Body of pancreas (tissue), 4 donors: Measurements from ENCODE around the gene RNF14.

Experiments used
- CTCF ChIP-seq, 7 experiments: fragments of 450-650 bp in 4 of 7; fragments of 200-600 bp in 3 of 7; sonication (generic) in 3 of 7; IDR thresholded peaks; one replicate each; pipeline ENCODE4 v1.5.1; 2016 to 2019; ENCODE audit warnings: antibody characterized with exemption in 7 of 7
- POLR2A ChIP-seq, 3 donors: fragments of 450-650 bp; IDR thresholded peaks; one replicate each; pipeline ENCODE4 v1.6.1; 2016; ENCODE audit warnings: antibody characterized with exemption in 3 of 3, mild to moderate bottlenecking in 2 of 3

GRCh38 chr5:142003266-142003800 is 34.4 kb downstream of the RNF14 start:
- no peak for TF ChIP-seq POLR2A (IDR thresholded peaks at IDR 0.05)
- TF ChIP-seq CTCF (IDR thresholded peaks at IDR 0.05): no peak
